GM18520 (cell line): ENCODE results near the gene RUNX1.

Experiments
- ATAC-seq: cut with Tn5 transposase; IDR thresholded peaks from one replicate; pipeline ENCODE4 v1.9.1; 2021; ENCODE audit not compliant: unreplicated experiment

RUNX1 gene

GRCh38 chr21:34865400-34866241, 183.5 kb downstream of the RUNX1 start:
- peak; percentile 77 for ATAC-seq

DNA sequence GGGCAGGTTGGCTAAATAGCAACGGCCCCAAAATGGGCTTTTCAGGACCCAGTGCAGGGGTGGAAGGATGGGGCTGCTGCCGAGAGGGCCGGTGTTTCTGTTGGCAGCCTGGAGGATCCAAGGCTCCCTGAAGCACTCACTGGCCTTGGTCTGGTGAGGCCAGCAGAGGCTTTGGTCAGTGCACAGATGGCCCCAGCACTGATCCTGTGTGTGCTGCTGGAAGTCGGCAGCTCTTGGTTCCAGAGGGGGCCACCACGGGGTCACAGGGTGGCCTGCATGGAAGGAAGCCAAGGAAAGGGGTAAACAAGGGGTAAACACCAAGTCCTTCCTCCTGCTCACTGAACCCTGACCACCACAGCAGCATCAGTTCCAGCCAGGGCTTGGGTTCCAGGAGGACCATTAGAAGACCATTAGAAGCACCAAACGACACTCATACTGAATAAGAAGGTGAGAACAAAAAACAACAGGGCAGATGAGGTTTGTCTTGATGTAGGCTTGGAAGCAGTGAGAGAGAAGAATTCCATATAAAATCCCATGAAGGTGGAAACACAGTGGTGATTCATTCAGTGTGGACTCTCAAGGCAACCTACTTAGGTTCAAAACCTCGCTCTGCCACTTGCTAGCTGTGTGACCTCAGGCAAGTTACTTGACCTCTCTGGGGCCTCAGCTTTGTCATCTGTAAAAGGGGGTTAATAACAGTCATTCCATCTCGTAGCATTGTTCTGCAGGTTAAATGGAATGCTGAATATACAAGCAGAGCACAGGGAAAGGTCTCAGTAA, 184.5 kb downstream of the RUNX1 start:
- no peak for ATAC-seq

DNA sequence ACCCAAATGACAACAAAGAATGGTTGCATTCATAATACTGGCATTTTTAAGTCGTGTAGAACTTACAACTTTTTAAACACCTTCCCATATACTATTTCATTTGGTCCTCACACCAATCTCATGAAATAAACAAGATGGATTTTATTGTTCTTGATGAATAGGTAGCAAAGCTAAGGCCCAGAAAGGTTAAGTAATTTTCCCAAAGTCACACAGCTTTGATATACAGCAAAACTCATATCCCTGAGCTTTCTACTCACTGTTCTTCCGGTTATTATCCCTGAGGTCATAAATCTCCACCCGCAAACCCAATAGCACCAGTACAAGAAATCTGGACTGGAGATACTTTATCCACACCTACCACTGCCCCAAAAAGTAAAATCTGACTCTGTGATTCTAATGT, 186.2 kb downstream of the RUNX1 start:
- ATAC-seq = no peak

DNA sequence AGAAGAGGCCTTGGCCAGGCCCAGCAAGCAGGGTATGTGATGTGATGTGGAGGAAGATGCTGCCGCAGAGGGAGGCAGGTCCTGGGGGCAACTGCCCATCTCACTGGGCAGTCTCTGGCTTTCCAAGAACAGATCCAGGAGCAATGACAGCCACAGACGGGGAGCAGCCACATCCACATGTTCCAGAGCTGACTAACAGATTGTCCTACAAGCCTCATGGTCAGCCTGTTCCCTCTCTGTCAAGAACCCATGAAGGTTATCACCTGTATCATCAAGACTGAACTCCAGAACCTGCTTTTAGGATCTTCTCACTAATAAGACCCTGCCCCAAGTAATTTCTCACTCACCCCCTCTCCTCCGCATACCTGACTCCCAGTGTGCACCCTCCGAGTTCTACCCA, 187.8 kb downstream of the RUNX1 start:
- no peak for ATAC-seq

DNA sequence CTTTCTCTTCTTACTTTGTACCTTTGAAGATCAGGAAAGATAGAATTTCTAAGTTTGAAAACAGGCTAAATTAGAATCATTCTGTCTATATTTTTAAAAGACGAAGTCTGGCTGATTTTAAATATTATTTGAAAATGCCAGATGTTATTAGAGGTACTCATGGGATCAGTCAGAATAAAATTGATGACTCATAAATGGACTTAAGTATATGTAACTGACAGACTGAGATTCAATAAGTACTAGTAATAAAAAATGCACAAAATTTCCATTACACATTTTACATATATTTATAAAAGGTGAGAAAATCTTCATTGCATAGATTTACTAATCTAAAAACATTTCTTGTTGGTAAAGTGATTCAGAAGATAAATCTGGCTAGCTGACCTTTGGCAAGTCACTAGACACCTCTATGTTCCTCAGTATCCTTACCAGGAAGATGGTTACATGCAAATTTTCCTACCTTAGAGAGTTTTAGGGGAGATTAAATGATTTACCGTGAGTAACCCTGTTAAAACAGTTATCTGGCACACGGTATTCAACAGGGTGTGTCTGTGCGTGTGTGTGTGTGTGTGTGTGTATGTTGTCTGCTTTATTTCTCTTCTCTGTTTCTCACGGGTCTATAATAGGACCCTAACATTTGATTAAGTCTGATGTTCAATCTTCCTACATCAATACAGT, 189.0 kb downstream of the RUNX1 start:
- no peak for ATAC-seq

GRCh38 chr21:34858559-34858958, 190.5 kb downstream of the RUNX1 start:
- no peak for ATAC-seq

GRCh38 chr21:34857874-34858273, 191.2 kb downstream of the RUNX1 start:
- no peak for ATAC-seq

GRCh38 chr21:34857122-34857713, 191.9 kb downstream of the RUNX1 start:
- ATAC-seq = no peak

DNA sequence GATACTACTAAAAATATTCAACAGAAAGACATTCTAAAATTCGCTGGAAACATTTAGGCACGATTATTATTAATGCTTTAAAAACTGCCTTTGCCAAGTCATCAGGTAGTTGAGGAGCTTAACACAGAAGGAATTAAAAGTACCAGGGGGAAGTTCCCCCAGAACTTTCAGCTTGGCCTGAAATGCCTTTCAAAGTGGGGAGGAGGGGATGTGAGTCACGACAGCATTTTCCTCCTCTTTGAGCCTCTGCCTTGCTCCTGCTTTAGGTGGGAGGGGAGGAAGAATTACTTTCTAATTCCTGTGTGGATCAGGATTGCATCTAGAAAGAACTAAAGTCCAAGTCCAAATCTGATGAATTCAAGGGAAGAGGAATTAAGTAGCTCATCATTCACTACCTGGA, 196.7 kb downstream of the RUNX1 start:
- no peak for ATAC-seq

- no peak for ATAC-seq
Measured at GRCh38 chr21:34850166-34850690, 198.9 kb downstream of the RUNX1 start.

DNA sequence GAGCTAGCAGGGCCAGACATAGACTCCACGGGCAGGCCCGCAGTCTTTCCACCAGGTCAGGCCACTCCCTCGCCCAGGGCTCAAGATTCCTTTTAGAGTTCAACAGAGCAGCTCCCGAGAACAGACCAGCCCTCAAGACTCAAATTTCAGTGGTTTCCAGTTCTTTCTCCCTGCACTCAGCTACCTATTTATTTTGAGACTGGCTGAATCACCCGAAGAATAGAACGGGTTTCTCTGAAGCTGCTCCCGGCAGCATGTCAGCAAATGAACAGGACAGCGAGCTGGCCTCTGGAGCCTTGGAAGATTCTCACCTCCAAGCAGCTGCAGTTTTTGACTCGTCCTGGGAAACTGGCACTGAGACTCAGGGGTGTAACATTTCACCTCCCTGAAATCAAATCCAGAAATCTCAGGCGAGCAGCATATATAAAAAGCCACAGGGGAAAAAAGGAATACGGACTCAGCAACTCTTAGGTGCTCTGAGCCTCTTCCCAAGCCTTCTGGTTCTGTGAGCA, 202.4 kb downstream of the RUNX1 start:
- ATAC-seq = no peak

DNA sequence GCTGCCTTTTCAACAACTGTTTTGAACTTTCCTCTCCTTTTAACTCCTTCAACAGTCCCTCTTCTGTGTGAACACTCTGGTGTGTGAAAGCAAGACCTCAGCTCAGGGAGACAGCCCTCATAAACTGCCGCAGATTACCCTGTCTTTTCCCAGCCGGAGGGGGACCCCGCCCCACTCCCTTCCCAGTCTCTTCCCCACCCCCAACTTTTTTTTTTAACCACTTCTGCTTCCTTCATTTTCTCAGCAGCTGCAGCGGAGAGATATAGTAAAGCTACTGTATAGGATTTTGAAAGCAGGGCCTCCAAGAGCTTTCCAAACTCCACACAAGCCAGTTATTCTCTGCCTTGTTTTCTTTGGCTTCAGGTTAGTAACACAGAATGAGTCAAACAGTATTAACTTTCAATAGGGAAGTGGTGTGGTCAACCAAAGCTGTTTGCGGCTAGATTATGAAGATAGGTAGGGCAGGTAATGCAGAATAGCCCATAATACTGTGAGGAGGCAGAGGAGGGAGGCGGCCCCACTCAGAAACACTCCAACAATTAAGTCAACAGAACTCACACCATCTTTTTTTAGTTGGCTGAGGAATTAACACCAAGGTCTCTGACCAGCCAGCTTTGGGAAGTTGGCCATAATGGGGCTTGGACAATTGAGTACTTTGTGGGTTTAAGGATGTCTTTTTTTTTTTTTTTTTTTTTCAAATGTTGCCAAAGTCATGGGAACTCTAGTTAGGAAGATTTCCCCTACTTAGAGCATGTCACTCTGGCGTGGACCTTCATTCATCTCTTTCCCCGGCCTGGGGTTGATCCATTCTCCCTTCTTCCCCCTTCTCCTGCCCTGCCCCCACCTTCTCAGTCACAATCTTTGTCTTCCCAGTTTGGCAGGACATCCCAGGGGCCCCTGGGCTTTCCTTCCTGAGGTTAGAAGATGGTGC, 203.3 kb downstream of the RUNX1 start:
- peak; percentile 81 for ATAC-seq

DNA sequence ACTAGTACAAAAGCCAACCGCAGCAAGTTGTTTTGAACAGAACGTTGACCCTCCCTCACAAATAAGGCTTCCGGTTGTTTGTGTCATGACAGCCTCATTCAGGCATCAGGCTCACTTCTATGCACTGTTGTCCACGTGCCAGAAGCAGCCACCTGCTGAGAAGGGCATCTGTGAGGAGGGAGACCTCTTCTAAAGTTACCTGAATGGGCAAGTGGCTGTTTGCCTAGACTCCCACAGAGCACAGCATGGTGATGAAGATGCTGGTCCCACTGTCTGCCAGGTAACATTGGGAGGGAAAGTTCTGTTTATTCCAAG, 204.2 kb downstream of the RUNX1 start:
- ATAC-seq = no peak

- ATAC-seq = no peak
Measured at GRCh38 chr21:34844013-34844923, 204.8 kb downstream of the RUNX1 start.

GRCh38 chr21:34843562-34843961, 205.5 kb downstream of the RUNX1 start:
- ATAC-seq = no peak

- no peak for ATAC-seq
Measured at GRCh38 chr21:34841154-34841553, 207.9 kb downstream of the RUNX1 start.

- ATAC-seq = no peak
Measured at GRCh38 chr21:34840693-34841092, 208.4 kb downstream of the RUNX1 start.

DNA sequence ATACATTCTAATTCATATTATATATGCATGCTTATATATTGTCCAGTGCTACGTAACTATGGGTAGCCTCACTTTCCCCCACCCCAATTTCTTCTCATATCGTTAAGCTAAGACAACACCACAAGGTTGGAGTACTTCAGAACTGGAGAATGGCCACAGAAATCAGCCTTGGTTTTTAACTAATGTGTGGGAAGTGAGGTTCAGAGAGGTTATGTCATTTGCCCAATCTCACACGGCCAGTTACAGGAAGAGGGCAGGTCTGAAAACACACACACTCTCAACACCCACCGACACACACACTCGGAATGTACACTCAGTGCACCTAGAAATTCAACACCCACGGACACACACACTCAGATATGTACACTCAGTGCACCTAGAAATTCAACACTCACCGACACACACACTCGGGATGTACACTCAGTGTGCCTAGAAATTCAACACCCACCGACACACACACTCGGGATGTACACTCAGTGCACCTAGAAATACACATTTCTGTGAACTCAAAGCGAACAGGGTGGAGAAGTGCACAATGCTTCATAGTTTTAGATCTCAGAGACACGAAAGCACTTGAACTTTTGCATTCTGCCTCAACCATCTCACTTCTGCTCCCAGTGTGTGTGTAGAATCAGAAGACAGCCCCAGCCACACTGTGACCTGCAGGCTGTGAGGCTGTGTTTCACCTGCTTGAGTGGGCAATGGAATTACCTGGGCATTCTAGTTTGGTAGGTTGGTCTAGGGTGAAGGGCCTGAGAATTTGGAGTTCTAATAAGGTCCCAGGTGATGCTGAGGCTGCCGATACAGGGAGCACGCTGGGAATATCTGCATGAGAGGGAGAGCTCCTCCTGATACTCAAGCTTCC, 209.9 kb downstream of the RUNX1 start:
- no peak for ATAC-seq
